Stromal cell of bone marrow (primary cell): ENCODE data around the gene VASN.
"Not testable (repeated sequence)": the region's sequence is repeated elsewhere in the genome, so short reads cannot be mapped to it uniquely, and the experiment has no call there.

Experiments
- DNase-seq: peaks from one replicate; pipeline ENCODE4 v3.0.0-alpha.2; 2012; ENCODE audit warnings: low read depth

Gene VASN

GRCh38 chr16:4385066-4385788 is 13.6 kb downstream of the VASN start:
- no peak for DNase-seq

GRCh38 chr16:4385789-4386450 is 14.3 kb downstream of the VASN start:
- DNase-seq = no peak

- DNase-seq = no peak
These were observed 14.8 kb downstream of the VASN start for GRCh38 chr16:4386451-4386805.

- DNase-seq = no peak
These were observed 15.4 kb downstream of the VASN start for GRCh38 chr16:4386951-4387565.

GRCh38 chr16:4387781-4388180 is 16.1 kb downstream of the VASN start:
- no peak for DNase-seq

GRCh38 chr16:4388271-4389021 is 16.8 kb downstream of the VASN start:
- no peak for DNase-seq

- no peak for DNase-seq
These were observed 17.7 kb downstream of the VASN start for GRCh38 chr16:4389051-4389955.

GRCh38 chr16:4390266-4391260 is 18.9 kb downstream of the VASN start:
- no peak for DNase-seq

- DNase-seq = no peak
These were observed 20.2 kb downstream of the VASN start for GRCh38 chr16:4391631-4392381.

- DNase-seq = no peak
These were observed 21.0 kb downstream of the VASN start for GRCh38 chr16:4392382-4393239.

- no peak for DNase-seq
These were observed 21.6 kb downstream of the VASN start for GRCh38 chr16:4393240-4393600.

GRCh38 chr16:4393850-4394249 is 22.2 kb downstream of the VASN start:
- not testable (repeated sequence) for DNase-seq

- no peak for DNase-seq
These were observed 23.5 kb downstream of the VASN start for GRCh38 chr16:4395055-4395726.

- DNase-seq = no peak
These were observed 27.5 kb downstream of the VASN start for GRCh38 chr16:4399001-4399730.

- DNase-seq = no peak
These were observed 29.4 kb downstream of the VASN start for GRCh38 chr16:4401094-4401501.

- DNase-seq = no peak
These were observed 29.9 kb downstream of the VASN start for GRCh38 chr16:4401510-4401909.

GRCh38 chr16:4402439-4403132 is 30.9 kb downstream of the VASN start:
- DNase-seq = no peak
